GM19099 (cell line): ENCODE results near the gene FAAP100.
A peak's percentile ranks its signal among the peaks of the same experiment; 100 is the strongest.

Source experiments
- POLR2A ChIP-seq: IDR thresholded peaks from 3 replicates; pipeline ENCODE4 v1.6.1; 2011; ENCODE audit warnings: low read depth; ENCODE audit not compliant: insufficient read length; ENCODE audit errors: extremely low read depth

The FAAP100 gene

DNA sequence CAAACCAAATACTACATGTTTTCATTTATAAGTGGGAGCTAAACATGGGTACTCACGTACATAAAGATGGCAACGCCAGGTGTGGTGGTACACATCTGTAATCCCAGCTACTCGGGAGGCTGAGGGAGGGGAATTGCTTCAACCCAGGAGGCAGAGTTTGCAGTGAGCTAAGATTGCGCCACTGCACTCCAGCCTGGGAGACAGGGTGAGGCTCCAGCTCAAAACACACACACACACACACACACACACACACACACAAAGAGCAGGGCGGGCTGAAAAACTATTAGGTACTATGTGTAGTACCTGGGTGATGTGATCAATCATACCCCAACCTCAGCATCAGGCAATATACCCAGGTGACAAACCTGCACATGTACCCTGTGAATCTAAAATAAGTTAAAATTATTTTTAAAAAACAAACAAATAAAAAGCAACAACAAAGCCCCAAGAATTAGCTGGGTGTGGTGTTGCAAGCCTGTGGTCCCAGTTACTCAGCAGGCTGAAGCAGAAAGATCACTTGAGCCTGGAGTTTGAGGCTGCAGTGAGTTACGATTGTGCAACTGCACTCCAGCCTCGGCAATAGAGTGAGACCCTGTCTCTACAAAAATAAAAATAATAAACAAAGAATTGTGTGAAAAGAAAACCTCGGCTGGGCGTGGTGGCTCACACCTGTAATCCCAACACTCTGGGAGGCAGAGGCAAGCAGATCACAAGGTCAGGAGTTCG, 11.9 kb upstream of the FAAP100 start:
- TF ChIP-seq POLR2A = no peak

DNA sequence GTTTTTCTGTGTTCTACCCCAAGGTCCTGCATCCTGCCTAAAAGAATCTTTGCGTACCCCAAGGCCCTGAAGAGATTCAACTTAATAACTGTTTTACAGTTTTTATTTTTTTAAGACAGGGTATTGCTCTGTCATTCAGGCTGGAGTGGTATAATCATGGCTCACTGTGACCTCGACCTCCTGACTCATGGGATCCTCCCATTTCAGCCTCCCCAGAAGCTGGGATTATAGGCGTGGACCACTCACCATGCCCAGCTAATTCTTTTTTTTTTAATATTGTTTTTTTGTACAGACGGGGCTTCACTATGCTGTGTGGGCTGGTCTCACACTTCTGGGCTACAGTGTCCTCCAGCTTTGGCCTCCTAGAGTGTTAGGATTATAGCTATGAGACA, 9.3 kb upstream of the FAAP100 start:
- TF ChIP-seq POLR2A = no peak

DNA sequence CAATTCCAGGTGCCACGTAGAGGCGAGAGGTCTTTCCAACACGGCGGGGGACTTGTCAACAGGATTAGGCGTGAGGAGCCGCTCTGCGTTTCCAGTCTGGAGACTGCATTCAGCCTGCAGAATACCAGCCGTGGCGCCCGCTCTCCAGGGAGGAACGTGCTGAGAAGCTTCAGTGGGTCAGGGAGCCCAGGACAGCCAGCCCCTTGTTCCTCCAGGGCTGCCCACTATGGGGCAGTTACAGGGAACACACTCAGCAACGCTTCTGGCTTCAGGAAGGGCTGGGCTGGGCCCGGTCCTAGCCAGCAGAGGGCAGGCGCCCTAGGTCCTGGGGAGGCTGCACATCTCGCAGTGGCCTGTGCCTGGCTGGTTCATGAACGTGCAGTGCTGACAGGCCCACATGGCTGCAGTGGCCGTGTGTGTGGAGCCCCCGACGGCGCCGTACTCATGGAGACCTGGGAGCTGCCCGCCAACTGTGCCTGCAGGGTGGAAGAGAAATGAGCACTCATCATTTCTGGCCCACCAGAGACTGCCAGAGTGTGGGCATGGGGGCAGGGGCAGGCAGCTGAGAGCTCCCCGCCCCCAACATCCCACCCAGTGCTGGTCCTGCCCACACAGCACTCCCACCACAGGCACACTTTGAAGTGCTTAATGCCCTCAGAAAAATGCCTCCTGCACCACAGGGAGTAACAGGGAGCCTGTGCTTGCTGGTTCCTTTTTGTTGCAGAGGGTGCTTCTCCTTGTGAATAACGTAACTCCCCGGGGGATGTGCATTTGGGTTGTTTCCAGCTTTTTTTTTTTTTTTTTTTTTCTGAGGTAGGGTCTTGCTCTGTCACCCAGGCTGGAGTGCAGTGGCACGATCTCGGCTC, 7.0 kb upstream of the FAAP100 start:
- no peak for TF ChIP-seq POLR2A

DNA sequence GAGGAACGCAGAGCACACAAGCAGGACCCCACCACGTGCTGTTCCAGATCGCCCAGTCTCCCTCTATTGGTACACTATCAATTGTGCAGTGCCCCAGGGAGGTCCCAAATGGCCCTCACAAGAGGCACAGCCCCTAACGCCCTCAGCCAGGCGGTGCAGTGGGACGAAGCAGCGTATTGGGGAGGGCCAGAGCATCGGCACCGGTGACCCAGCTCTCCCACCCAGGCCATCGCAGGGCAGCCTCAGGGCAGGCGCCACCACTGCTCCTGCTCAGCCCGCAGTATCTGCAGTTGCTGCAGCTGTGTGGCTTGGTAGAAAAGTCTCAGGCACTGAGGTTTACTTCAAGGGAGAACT, 5.9 kb upstream of the FAAP100 start:
- no peak for TF ChIP-seq POLR2A

DNA sequence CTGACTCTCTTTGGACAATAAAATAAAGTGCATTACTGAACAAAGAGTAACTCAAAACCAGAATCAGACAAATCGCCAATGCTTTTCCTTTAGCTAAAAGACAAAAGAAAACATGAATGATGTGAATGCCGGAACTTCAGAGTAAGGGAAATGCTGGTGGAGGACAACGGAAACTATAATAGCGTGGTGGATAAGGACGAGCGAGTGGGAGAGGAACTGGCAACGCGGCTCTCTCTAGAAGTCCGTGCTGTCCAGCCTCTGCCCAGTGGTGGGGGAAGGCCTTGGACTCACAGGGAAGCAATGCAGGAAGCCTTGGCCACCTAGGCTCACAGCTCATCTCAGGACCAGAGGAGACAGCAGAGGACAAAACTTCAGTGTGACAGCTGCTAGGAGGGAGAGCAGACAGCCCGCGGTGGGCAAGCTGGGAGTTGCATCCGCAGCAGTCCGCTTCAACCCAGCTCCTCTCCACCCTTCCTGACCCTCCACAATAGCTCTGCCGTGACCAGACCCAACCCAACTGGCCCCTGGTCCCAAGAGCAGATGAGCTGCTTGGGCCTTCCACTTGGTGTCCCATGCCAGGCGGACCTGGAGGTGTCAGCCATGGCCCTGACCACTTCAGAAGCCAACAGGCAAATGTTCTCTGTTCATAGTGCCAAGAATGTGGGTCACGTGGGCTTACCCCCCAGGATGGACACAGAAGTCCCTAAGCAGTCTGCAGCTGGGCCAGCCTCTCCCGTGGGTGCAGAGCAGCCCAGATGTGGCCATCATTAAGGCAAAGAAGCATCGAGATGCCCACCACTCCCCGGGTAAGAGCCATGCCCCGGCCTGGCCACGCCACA, 5.3 kb upstream of the FAAP100 start:
- no peak for TF ChIP-seq POLR2A

DNA sequence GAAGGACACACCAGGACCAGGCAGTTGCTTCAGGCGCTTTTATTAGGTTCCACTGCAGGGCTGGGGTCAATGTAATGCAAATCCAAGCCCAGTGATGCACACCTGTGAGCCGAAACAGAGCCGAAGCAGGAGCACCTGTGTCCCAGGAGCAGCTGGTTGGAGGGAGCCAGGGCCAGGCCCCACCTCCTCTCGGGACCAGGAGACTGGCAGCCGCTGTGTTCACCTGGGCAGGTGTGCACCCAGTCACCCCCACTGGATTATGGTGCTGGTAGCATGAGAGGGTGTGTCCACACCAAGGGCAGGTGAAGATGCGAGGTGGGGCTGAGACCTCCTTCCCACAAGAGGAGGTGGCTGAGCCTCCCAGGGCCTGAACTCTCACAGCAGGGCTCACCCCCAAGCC, 4.7 kb upstream of the FAAP100 start:
- no peak for TF ChIP-seq POLR2A

DNA sequence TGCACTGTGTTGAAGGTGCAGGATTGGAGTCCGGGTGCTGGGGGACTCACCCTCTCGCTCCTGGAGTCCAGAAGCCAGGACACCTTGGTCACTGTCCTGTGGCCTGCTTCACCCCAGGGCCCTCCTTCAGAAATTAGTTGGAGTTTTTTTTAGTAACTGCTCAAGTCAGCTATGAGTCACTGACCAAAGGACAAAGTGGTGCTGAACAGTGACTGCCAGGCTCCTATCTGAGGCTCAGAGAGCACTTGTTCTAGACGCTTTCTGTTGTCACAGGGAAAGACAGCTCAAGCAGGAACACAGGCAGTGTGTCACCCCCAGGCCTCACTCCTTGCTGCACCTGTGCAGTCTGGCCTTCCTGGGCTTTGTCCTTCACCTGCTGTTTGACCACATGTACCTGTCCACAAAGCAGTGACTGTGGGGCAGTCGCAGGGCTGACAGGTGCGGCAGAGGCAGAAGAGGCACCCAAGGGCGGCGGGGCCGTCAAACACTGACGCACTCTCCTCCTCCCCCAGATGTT, 4.1 kb upstream of the FAAP100 start:
- TF ChIP-seq POLR2A = no peak

DNA sequence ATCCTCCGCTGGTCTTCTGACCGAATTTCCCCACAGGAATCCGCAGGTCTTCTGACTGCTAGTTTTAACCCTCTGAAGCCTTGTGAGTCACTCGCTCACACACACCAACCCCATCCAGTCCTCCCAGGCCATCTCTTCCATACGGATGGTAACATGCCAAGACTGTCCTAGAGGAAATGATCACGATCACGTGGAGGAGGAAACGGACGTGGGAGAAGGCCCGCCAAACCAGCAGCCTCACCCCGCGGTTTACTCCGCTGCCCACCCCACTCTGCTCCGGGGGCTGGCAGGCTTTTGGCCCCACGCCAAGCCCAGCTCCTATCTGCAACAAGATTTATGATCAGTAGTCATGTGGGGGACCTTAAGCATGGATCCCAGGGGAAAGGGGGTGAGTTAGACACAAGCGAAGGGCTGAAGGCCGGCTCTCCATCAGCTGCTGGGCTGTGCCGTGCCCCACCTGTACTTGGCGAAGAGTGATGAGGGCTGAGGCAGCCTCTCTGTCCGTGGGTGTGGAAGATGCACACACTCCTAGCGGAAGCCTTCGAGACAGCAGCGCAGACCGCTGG, 1.5 kb upstream of the FAAP100 start:
- no peak for TF ChIP-seq POLR2A

DNA sequence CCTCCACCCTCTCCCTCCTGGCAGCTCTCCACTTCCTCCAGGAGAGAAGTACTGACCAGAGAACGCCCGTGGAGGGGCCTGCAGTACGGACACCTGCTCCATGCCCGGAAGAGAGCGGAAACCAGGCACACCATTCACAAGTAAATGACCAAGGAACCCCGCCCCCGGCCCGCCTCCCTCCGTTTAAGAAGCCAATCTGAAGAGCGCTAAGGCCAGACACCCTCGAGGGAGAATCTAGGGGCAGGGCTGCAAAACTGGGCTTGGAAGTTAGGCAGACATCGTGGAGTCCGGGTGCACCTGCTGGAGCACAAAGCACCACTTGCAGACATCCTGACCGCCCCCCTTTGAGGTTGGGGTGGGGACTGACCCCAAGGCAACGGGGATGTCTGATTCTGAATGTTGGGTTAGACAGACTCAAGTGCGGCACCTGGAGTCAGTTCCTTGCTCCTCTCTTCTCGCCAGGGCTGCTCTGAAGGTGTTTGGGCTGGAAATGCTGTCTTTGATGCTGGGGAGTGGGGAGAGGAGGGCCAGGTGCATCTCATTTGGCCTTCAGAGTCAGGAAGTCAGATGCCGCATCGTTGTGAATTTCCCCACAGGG, 964 bp upstream of the FAAP100 start:
- TF ChIP-seq POLR2A = peak; percentile 66

DNA sequence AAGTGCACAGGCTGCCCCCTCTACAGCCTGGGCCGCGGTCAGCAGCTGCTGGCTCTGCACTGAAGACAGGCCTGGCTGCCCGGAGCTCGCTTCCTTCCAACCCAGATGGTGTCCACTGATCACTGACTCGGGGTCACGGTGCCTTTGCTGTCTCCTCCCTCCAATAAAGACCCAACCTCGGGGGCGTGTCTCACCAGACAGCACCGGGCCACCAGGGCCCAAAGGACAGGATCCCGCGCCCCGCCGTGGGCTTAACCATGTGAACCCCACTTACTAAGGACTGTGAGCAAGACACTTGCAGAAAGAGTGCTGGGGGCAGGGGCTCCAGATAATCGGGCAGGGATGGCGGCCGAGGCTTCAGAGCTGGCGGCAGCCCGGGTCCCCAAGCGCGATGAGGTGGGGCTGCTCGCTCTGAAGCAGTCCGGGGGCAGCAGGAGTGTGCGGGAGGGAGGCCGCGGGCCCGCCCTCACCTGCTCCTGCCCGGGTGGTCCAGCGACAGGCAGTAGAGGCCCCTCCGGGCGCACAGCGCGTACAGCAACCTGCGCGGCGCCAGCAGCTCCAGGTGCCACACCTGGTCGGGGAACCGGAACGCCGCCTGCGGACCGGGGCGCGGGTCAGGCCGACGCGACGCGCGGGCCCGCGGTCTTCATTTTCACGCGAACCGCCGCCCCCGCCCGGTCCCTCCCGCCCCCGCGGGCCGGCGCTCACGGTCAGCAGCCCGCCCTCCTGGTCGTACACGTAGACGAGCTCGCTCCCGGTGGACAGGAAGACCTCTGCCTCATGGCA, 502 bp downstream of the FAAP100 start:
- TF ChIP-seq POLR2A = no peak

DNA sequence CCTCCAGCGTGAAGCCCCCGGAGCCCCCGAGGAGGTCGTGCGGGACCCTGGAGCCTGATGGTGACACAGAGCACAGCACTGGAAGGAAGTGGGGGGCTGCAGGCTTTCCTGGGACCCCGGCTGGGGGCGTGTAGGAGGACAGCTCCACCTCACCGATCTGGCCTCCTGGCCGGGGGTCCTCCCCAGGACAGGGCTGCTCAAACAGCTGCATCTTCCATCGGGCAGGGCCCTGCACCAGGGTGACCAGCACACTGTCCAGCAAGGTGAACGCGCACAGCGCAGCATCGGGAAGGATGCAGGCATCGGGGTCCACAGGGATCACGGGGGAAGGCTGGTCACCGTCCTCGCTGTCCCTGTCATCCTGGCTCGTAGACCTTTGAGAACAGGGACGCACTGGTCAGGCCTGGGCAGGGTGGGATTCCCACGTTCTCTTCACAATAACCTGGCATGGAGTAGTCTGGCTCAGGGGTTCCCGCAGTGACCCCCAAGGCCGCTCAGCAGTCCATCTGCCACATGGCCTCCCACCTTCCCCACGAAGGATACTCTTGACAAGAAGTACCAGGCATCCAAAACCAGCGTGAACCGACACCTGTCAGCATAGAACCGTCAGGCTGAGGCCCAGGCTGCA, 1.2 kb downstream of the FAAP100 start:
- no peak for TF ChIP-seq POLR2A

DNA sequence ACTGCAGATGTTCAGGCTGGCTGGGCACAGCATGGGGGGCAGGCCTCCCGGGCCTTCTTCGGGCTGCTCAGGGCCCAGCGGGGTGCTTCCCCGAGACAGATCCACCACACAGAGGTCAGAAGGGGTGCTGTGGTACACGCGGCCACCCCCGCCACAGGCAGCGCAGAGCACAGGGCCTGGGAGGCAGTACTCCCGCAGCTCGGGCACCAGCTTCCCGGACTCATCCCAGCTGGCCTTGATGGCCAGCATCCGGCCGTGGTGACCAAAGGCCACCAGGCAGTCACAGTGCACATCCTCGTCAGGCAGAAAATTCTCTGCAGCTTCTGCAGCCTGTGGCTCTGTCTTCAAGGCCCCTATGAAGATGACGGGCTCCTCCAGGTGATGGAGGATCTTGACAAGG, 1.9 kb downstream of the FAAP100 start:
- no peak for TF ChIP-seq POLR2A

DNA sequence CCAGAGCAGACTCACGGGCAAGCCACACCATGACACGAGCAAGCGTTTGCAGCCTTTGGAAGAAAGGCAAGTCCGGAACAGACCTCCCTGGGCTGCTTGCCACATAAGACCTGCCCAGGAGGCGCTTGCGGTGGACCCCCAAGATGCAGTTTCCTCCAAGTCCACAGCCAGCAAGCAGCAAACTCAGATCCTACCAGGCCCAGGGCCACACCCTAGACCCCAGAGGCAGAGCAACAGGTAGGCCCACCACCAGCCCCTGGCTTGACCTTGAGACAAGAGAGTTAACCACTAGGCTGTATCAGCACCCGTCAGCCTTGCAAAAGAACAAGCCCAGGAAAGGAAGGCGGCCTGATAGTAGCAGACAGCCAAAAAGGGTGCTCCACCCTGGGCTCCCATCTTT, 2.3 kb downstream of the FAAP100 start:
- no peak for TF ChIP-seq POLR2A
